ENCODE results near the gene AP1S2.

- TF ChIP-seq CTCF (IDR thresholded peaks at IDR 0.05; ENCODE audit: low read depth, low read length), result no peak
- TF ChIP-seq EZH2phosphoT487 (IDR thresholded peaks at IDR 0.05; ENCODE audit: low read depth), result no peak
These were observed 34.2 kb downstream of the AP1S2 start for GRCh38 chrX:15820106-15821073.

Data from OCI-LY3 (cell line).